SK-N-SH (cell line): Measurements from ENCODE around the gene GID4. TPM values are rescaled to one million over a fixed set of nuclear protein-coding genes. Genes with fewer than 3 reads are reported as not detected.

Source experiments
- CTCF ChIA-PET: fragments of 300-600, 350-600 bp; formaldehyde crosslinking; extraction: SDS; loops from one replicate; lab custom pipeline; 2021; lab: Yijun Ruan, JAX
- POLR2A ChIA-PET: fragments of 350-600 bp; sonication (Branson Sonifier 250); formaldehyde crosslinking; extraction: SDS; loops from one replicate; lab custom pipeline; 2020; ENCODE audit warnings: antibody characterized with exemption, inconsistent platforms; lab: Yijun Ruan, JAX
- DNase-seq: peaks from one replicate; pipeline ENCODE4 v3.0.0; 2012
- H2AFZ ChIP-seq: fragments of 200-600 bp; sonication (generic); 2 replicates; pipeline ENCODE4 v1.8.1; 2016; ENCODE audit warnings: antibody characterized with exemption, mild to moderate bottlenecking, low read depth
- H3F3A ChIP-seq: fragments of 200-600 bp; sonication (generic); replicated peaks from 2 replicates; pipeline ENCODE3; 2016; ENCODE audit warnings: antibody characterized with exemption, mild to moderate bottlenecking; ENCODE audit not compliant: insufficient read depth
- H3K27ac ChIP-seq, 2 experiments: fragments of 200-500 bp in 1 of 2; fragments of 200-600 bp in 1 of 2; sonication (Bioruptor generic) in 1 of 2; sonication (generic), shearing (Covaris generic) in 1 of 2; 2 replicates each; pipeline versions ENCODE4 v1.5.1 to v1.6.1; 2014 to 2016; ENCODE audit warnings: low read depth in 2 of 2, inconsistent platforms in 1 of 2, low read length in 1 of 2, mild to moderate bottlenecking in 1 of 2, mixed read lengths in 1 of 2
- H3K27me3 ChIP-seq: fragments of 200-600 bp; sonication (generic), shearing (Covaris generic); 2 replicates; pipeline ENCODE4 v1.6.1; 2016; ENCODE audit warnings: mixed run types; ENCODE audit not compliant: insufficient read depth
- H3K36me3 ChIP-seq, 2 experiments: fragments of 200-500 bp in 1 of 2; fragments of 200-600 bp in 1 of 2; sonication (Bioruptor generic) in 1 of 2; sonication (generic) in 1 of 2; replicated peaks in 1 of 2; 2 replicates each; pipeline versions ENCODE3 to v1.5.1; 2014 to 2016; ENCODE audit warnings: low read length in 1 of 2, mild to moderate bottlenecking in 1 of 2; ENCODE audit not compliant: insufficient read depth in 2 of 2, control insufficient read depth in 1 of 2
- H3K4me1 ChIP-seq, 2 experiments: fragments of 200-500 bp in 1 of 2; fragments of 200-600 bp in 1 of 2; sonication (Bioruptor generic) in 1 of 2; sonication (generic), shearing (Covaris generic) in 1 of 2; 2 replicates each; pipeline versions ENCODE4 v1.5.1 to v1.6.1; 2014 to 2016; ENCODE audit warnings: low read depth in 1 of 2, low read length in 1 of 2, mixed run types in 1 of 2; ENCODE audit not compliant: insufficient read depth in 2 of 2, control insufficient read depth in 1 of 2
- H3K4me2 ChIP-seq: fragments of 200-600 bp; sonication (generic), shearing (Covaris generic); 2 replicates; pipeline ENCODE4 v1.6.1; 2017; ENCODE audit warnings: mixed run types
- H3K4me3 ChIP-seq, 2 experiments: fragments of 200-500 bp in 1 of 2; fragments of 200-600 bp in 1 of 2; sonication (Bioruptor generic) in 1 of 2; sonication (generic), shearing (Covaris generic) in 1 of 2; 2 replicates each; pipeline versions ENCODE4 v1.5.1 to v1.8.1; 2014 to 2016; ENCODE audit warnings: low read depth in 2 of 2, inconsistent platforms in 1 of 2, low read length in 1 of 2, mild to moderate bottlenecking in 1 of 2, mixed read lengths in 1 of 2, moderate library complexity in 1 of 2
- H3K79me2 ChIP-seq: fragments of 200-600 bp; sonication (generic); 2 replicates; pipeline ENCODE4 v1.8.1; 2017; ENCODE audit warnings: mild to moderate bottlenecking; ENCODE audit not compliant: insufficient read depth
- H3K9ac ChIP-seq: fragments of 200-600 bp; sonication (generic); 2 replicates; pipeline ENCODE4 v1.6.1; 2017; ENCODE audit warnings: mixed run types
- H3K9me2 ChIP-seq: fragments of 200-600 bp; sonication (generic); 2 replicates; pipeline ENCODE4 v1.6.1; 2017; ENCODE audit warnings: mixed run types
- H3K9me3 ChIP-seq: fragments of 200-600 bp; sonication (generic); 2 replicates; pipeline ENCODE4 v1.6.1; 2017; ENCODE audit warnings: mixed run types, mild to moderate bottlenecking, moderate library complexity
- H4K20me1 ChIP-seq: fragments of 200-600 bp; sonication (generic); 2 replicates; pipeline ENCODE4 v1.6.1; 2017; ENCODE audit warnings: mild to moderate bottlenecking, mixed run types; ENCODE audit not compliant: insufficient read depth
- ELF1 ChIP-seq: IDR thresholded peaks from 2 replicates; pipeline ENCODE4 v1.4.0; 2012
- EP300 ChIP-seq, 2 experiments: IDR thresholded peaks; 2 replicates each; pipeline versions ENCODE4 v1.4.0 to v1.6.1; 2012; ENCODE audit warnings: borderline replicate concordance in 1 of 2, low read depth in 1 of 2, low read length in 1 of 2
- FOXJ3 ChIP-seq: sonication (generic); formaldehyde crosslinking; IDR thresholded peaks from 2 replicates; pipeline ENCODE4 v1.5.1; 2020; ENCODE audit warnings: mild to moderate bottlenecking, missing genetic modification reagents
- FOXM1 ChIP-seq: IDR thresholded peaks from 2 replicates; pipeline ENCODE4 v1.4.0; 2012; ENCODE audit warnings: low read depth, mild to moderate bottlenecking
- GATA2 ChIP-seq: sonication (generic); formaldehyde crosslinking; IDR thresholded peaks from 2 replicates; pipeline ENCODE4 v1.5.0; 2020; ENCODE audit warnings: mild to moderate bottlenecking, missing genetic modification reagents
- IRF3 ChIP-seq: fragments of 150-350 bp; IDR thresholded peaks from 2 replicates; pipeline ENCODE4 v1.6.1; 2016; ENCODE audit warnings: mild to moderate bottlenecking, low read depth, low read length
- JUND ChIP-seq: IDR thresholded peaks from 2 replicates; pipeline ENCODE4 v1.4.0; 2012
- MEF2A ChIP-seq: IDR thresholded peaks from 2 replicates; pipeline ENCODE4 v1.4.0; 2012; ENCODE audit warnings: low read depth, borderline replicate concordance
- RAD21 ChIP-seq: IDR thresholded peaks from 2 replicates; pipeline ENCODE4 v1.6.1; 2012; ENCODE audit warnings: mild to moderate bottlenecking, low read length
- RFX5 ChIP-seq: IDR thresholded peaks from 2 replicates; pipeline ENCODE4 v1.6.1; 2012; ENCODE audit warnings: mild to moderate bottlenecking, improper control_type of control experiment, low read length
- RXRA ChIP-seq: IDR thresholded peaks from 2 replicates; pipeline ENCODE4 v1.4.0; 2012; ENCODE audit warnings: low read depth, mild to moderate bottlenecking, borderline replicate concordance
- SIN3A ChIP-seq: IDR thresholded peaks from 2 replicates; pipeline ENCODE4 v1.6.1; 2012; ENCODE audit warnings: low read depth, mild to moderate bottlenecking, low read length, moderate library complexity, borderline replicate concordance
- SMC3 ChIP-seq: IDR thresholded peaks from 2 replicates; pipeline ENCODE4 v1.6.1; 2012; ENCODE audit warnings: low read depth, low read length, improper control_type of control experiment
- TAF1 ChIP-seq: IDR thresholded peaks from 2 replicates; pipeline ENCODE4 v1.6.1; 2012; ENCODE audit warnings: low read depth, mild to moderate bottlenecking, low read length, moderate library complexity, borderline replicate concordance
- TCF12 ChIP-seq: IDR thresholded peaks from 2 replicates; pipeline ENCODE4 v1.4.0; 2012
- TEAD4 ChIP-seq: IDR thresholded peaks from 2 replicates; pipeline ENCODE4 v1.4.0; 2012; ENCODE audit warnings: mild to moderate bottlenecking, borderline replicate concordance; ENCODE audit not compliant: insufficient read depth
- YY1 ChIP-seq: IDR thresholded peaks from 2 replicates; pipeline ENCODE4 v1.4.0; 2012; ENCODE audit warnings: low read depth, mild to moderate bottlenecking
- WGBS: methylation state at CpG from one replicate; pipeline ENCODE4 v1.1.6; 2017; ENCODE audit warnings: low lambda C conversion rate; 5-methylcytosine and 5-hydroxymethylcytosine counted together
- polyA plus RNA-seq, 3 experiments: library from polyadenylated mRNA; depleted of rRNA; stranded (reverse); fragments of >200 nt; gene quantifications; 2 replicates each; pipeline ENCODE4 v1.2.3, GENCODE V29; 2012
- TF ChIP-seq, protein P1 (sequence below): IDR thresholded peaks from 2 replicates; pipeline ENCODE4 v1.6.1; 2012; ENCODE audit warnings: mild to moderate bottlenecking, low read depth, low read length, moderate library complexity
- TF ChIP-seq, protein P2 (sequence below): fragments of 150-350 bp; IDR thresholded peaks from 2 replicates; pipeline ENCODE4 v1.6.1; 2017; ENCODE audit warnings: antibody characterized with exemption, low read length, low read depth, borderline replicate concordance

The GID4 gene
- polyA plus RNA-seq, 1 of the 3 experiments (the other 2 are of a cell fraction), result 4.3 TPM

- TF ChIP-seq, protein P1, sequence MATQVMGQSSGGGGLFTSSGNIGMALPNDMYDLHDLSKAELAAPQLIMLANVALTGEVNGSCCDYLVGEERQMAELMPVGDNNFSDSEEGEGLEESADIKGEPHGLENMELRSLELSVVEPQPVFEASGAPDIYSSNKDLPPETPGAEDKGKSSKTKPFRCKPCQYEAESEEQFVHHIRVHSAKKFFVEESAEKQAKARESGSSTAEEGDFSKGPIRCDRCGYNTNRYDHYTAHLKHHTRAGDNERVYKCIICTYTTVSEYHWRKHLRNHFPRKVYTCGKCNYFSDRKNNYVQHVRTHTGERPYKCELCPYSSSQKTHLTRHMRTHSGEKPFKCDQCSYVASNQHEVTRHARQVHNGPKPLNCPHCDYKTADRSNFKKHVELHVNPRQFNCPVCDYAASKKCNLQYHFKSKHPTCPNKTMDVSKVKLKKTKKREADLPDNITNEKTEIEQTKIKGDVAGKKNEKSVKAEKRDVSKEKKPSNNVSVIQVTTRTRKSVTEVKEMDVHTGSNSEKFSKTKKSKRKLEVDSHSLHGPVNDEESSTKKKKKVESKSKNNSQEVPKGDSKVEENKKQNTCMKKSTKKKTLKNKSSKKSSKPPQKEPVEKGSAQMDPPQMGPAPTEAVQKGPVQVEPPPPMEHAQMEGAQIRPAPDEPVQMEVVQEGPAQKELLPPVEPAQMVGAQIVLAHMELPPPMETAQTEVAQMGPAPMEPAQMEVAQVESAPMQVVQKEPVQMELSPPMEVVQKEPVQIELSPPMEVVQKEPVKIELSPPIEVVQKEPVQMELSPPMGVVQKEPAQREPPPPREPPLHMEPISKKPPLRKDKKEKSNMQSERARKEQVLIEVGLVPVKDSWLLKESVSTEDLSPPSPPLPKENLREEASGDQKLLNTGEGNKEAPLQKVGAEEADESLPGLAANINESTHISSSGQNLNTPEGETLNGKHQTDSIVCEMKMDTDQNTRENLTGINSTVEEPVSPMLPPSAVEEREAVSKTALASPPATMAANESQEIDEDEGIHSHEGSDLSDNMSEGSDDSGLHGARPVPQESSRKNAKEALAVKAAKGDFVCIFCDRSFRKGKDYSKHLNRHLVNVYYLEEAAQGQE, result no peak
These were observed 17.0 kb downstream of the GID4 start (continued) for GRCh38 chr17:18056214-18056613.

- no peak for DNase-seq
- POLR2A ChIA-PET, result no interaction called here
- no peak overlapping the region for H3K9ac ChIP-seq
- H2AFZ ChIP-seq, result no peak overlapping the region
- 93% methylated on average over 5 of the region's 5 CpGs for WGBS
- no peak overlapping the region for H3K4me2 ChIP-seq
- H3K9me2 ChIP-seq, result no peaks in the 10 kb centered on the region
- H3K9me3 ChIP-seq, result no peaks in the 10 kb centered on the region
- no peaks in the 10 kb centered on the region for H3K4me1 ChIP-seq
- no peaks in the 10 kb centered on the region for H4K20me1 ChIP-seq
- no peaks in the 10 kb centered on the region for H3F3A ChIP-seq
- CTCF ChIA-PET, result interaction anchor here (1.0 kb wide), 2 partner anchors 11 to 379 kb away, joined by 3 read pairs; no protein-coding TSS in a partner anchor
- no peaks in the 10 kb centered on the region for H3K27me3 ChIP-seq
- H3K27ac ChIP-seq, result no peak overlapping the region
- peaks cover 35 to 45% of the 10 kb centered on the region in 2 experiments for H3K36me3 ChIP-seq
- no peaks in the 10 kb centered on the region for H3K79me2 ChIP-seq
- H3K4me3 ChIP-seq, result no peak overlapping the region
- no peak for TF ChIP-seq IRF3
These were observed 20.1 kb downstream of the GID4 start for GRCh38 chr17:18059283-18059682.

GRCh38 chr17:18064053-18064452 lies 24.8 kb downstream of the GID4 start:
- H3K9me3 ChIP-seq, result no peaks in the 10 kb centered on the region
- H3K27ac ChIP-seq, result no peak overlapping the region
- WGBS, result 87% methylated on average over 2 of the region's 2 CpGs
- no peaks in the 10 kb centered on the region for H3K4me1 ChIP-seq
- no peaks in the 10 kb centered on the region for H4K20me1 ChIP-seq
- CTCF ChIA-PET, result no interaction called here
- no peak overlapping the region for H3K9ac ChIP-seq
- POLR2A ChIA-PET, result no interaction called here
- no peak overlapping the region for H3K4me2 ChIP-seq
- no peaks in the 10 kb centered on the region for H3K9me2 ChIP-seq
- no peak overlapping the region for H2AFZ ChIP-seq
- H3K4me3 ChIP-seq, result no peak overlapping the region
- H3K27me3 ChIP-seq, result no peaks in the 10 kb centered on the region
- peaks cover 18 to 39% of the 10 kb centered on the region in 2 experiments for H3K36me3 ChIP-seq
- no peaks in the 10 kb centered on the region for H3K79me2 ChIP-seq
- no peaks in the 10 kb centered on the region for H3F3A ChIP-seq
- no peak for DNase-seq
- TF ChIP-seq, protein P2, sequence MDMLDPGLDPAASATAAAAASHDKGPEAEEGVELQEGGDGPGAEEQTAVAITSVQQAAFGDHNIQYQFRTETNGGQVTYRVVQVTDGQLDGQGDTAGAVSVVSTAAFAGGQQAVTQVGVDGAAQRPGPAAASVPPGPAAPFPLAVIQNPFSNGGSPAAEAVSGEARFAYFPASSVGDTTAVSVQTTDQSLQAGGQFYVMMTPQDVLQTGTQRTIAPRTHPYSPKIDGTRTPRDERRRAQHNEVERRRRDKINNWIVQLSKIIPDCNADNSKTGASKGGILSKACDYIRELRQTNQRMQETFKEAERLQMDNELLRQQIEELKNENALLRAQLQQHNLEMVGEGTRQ, result no peak
- TF ChIP-seq YY1, result no peak
- TF ChIP-seq RXRA, result no peak
- no peak for TF ChIP-seq GATA2 (CRISPR knock-in tag)
- TF ChIP-seq ELF1, result no peak
- TF ChIP-seq RFX5, result no peak
- no peak for TF ChIP-seq TCF12
- no peak for TF ChIP-seq EP300 (IDR thresholded peaks at IDR 0.05; ENCODE audit: borderline replicate concordance in 1 of 2, low read depth in 1 of 2, low read length in 1 of 2)
- TF ChIP-seq IRF3, result no peak
- no peak for TF ChIP-seq MEF2A
- no peak for TF ChIP-seq FOXM1
- TF ChIP-seq JUND, result no peak
- TF ChIP-seq SMC3, result no peak
- no peak for TF ChIP-seq TEAD4
- TF ChIP-seq FOXJ3 (CRISPR knock-in tag), result no peak
- TF ChIP-seq SIN3A, result no peak
- TF ChIP-seq TAF1, result no peak
- no peak for TF ChIP-seq RAD21
